Measurements from ENCODE around the gene ANKRD63.

Gene ANKRD63

DNA sequence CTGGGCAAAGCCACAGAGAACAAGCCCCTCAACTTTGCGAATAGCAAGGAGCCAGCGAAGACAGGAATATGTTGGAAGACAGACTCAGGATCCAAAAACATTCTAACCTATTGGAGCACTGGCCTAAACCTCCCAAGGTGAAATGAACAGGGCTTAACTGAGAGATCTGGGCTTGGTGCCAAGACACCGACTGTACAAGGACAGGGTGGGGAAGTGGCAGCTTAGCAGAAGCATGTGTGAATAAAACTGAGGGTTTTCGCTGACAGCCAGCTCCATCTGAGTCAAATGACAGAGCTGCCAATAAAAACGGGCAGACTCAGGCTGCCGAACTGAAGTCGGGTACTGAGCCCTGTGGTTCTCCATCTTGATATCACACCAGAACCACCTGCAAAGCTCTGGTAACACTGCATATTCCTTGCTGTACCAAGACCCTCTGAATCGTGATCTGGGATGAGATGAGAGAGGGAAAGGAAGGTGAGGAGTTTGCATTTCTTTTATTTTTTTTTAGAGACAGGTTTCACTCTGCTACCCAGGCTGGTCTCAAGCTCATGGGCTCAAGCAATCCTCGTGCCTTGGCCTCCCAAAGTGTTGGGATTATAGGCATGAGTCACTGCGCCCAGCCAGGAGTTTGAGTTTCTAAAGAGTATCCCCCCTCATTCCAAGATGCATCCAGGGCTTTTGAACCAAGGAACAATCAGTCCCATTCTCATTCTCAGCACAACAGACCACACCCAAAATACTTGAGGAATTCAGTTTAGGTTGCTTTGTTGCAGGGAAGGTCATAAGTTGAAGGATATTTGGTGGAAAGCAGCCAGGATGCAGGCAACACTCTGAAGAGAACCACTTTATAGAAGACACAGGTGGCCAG lies 30.9 kb upstream of the ANKRD63 start:
- DNase-seq (ENCODE audit: low read depth): no peak

DNA sequence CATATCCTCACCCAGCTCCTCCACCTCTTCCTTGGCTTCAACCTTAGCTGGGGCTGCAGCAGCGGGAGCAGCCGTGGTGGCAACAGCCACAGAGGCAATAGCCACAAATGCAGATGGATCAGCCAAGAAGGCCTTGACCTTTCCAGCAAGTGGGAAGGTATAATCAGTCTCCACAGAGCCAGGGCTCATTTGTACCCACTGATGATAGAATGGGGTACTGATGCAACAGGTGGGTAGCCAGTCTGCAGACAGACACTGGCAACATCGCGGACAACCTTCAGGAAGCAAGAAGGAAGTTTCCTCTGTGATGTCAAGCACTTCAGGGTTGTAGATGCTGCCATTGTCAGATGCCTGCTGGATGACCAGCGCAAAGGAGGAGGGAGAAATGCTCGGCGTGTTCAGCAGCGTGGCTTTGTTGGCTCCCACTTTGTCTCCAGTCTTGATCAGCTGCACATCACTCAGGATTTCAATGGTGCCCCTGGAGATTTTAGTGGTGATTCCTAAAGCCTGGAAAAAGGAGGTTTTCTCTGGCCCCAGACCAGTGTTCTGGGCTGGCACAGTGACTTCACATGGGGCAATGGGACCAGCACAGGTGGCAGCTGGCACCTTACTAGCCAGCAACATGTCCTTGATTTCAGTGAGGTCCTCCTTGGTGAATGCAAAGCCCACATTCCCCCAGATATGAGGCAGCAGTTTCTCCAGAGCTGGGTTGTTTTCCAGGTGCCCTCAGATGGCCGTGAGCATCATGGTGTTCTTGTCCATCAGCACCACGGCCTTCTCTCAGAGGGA lies 29.7 kb upstream of the ANKRD63 start:
- DNase-seq (ENCODE audit: low read depth): no peak

DNA sequence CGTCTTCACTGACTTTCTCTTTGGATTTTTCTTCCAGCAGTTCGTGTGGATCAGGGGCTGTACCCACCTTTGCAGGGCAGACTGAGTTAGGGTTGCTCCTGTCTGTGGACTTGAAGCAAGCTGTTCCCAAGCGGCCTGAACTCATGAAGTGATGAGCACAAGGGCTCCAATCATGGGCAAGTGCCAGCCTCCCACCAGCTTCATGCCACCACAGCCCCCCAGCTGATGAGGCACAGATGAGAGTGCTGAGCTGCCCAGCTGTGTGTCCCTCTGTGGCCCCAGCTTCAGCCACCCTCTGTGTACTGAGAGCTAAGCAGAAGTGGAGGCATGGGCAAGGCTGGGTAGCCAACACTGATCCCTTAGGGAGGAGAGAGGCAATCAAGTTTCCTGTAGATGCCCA lies 28.1 kb upstream of the ANKRD63 start:
- DNase-seq (ENCODE audit: low read depth): no peak

DNA sequence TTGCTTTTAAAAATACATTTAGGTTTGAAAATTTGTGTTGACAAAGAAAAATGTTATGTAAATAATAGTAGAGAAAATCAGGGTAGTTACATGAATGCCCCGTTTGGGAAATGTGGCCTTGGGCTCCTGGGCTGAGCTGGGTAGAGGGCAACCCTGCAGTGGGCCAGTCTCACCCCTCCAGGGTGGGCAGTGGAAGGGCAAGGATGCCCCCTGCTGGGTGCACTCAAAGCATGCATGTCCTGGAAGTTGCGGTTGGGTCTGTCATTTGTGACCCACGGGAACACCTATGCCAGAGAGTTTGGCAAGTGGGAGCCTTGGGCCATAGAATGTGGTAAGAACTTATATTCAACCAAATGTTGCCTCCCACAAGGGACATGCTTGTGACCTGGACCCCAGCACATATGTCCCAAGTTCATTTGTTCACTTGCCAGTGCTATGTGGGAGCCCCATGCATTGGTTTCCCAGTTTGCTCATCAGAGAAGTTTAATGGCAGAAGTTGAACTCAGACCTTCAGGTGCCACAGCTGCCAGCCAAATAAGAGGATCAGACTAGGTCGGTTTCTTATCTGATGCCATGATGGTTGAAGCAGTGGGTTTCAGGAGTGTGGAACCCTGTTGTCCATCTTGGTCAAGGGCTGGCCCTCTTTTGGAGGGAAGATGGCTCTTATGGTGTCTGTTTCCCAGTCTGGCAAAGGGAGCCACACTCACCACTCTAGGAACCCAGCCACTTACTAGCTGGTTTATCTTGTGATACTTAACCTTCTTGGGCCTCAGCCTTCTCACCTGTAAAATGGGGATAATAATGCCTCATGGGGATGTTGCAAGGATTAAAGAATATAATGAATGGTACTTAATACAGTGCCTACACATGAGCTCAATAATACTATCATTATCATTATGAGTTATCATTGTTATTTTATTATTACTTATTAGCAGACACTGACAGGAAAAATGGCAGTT lies 27.4 kb upstream of the ANKRD63 start:
- no peak for DNase-seq (ENCODE audit: low read depth)

DNA sequence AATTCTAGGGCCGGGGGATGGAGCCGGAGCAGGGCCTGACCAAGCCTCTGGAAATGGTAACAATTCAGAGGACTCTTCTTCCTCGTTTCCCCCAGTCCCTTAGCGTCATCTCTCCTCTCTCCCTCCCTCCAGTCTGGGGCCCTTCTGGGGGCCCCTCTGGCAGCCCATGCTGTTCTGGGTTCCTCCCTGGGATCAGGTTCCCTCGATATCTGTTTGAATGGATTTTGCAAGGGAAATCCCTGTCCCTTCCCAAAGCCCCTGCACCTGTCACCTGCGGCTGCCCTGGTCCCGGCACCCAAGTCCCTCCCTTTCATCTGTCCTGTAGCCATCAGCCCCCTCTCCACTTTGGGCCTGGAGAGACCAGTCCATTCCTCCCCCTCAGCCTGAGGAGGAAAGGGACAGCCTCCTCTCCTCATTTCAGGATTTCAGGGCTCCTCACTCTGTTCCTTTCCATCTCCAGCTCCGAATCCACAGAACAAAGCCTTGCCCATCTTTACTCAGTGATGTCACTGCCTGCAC lies 26.5 kb upstream of the ANKRD63 start:
- no peak for DNase-seq (ENCODE audit: low read depth)

DNA sequence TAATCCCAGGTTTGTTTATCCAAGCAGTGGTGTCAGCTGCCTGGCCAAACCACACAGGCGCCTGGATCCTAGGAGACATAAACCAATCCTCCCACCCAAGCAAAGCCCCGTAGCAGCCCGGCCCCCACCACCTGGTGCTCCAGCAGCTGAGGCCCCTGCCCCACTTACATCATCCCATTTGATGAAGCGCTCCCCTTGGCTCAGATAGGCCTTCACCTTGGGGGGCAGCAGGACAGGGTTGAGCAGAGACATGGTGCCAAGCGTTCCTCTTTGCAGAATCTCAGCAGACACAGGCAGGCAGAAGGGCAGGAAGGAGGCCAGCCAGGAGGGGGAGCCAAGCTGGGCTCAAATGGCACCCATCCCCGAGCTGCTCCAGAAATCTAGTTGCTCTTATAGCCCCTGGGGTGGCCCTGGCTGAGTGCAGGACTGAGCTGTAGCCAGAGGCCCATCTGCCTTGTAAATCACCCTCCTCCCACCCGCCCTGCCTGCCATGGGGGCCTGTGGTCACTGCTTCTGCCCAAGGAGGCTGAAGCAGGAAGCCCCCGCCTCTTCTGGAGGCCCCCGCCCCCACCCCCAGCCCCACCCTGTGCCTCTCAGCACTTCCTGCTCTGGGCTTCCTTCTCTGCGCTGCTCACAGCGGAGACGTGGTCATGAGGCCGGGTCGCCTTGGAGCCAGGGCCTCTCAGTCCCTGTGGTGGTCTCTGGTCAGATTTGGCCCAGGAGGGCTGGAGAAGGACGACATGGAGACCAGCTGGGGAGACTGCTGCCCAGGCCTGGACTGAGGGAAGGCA lies 24.8 kb upstream of the ANKRD63 start, which contains the start of gene PLCB2:
Gene PLCB2 (minus strand): TSS at position 515 of the 791 bp plus-strand sequence. CDS start 263 bp downstream, at position 252.
- DNase-seq (ENCODE audit: low read depth): no peak

DNA sequence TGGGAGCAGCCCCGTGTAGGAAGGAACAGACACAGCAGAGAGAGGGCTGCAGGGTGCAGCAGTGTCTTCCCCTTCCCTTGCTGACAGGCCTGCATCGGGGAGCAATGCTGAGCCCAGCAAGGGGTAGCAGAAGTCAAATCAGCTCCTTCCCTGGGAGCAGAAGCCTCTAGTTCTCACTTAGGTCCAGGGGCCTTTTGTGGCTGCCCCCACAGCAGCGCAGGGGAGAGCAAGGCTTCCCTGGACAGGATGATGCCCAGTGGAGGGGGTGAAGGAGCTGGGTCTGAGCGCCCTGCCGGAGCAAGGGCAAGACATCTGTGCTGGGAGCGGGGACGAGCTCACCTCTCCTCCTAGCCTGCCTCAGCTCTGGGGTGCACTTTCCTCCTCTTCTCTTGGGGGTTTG lies 24.0 kb upstream of the ANKRD63 start:
- no peak for DNase-seq (ENCODE audit: low read depth)

DNA sequence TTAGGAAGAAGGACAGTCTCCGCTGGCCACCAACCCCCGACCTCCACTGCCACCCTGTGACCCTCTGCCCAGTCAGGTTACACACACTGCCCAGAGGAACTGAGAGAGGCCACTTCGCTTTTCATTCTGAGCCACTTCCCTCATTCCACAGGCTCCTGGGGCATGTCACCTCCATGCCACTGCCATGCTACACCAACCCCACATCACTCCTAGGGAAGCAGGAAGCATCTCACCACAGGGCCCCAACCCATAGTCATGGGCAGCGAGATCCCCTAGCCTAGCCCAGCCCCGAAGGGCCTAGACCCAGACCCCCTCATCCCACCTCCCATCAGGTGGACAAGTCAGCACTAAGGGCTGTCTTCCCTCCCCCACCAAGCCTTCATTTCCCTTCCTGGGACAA lies 23.5 kb upstream of the ANKRD63 start:
- no peak for DNase-seq (ENCODE audit: low read depth)

DNA sequence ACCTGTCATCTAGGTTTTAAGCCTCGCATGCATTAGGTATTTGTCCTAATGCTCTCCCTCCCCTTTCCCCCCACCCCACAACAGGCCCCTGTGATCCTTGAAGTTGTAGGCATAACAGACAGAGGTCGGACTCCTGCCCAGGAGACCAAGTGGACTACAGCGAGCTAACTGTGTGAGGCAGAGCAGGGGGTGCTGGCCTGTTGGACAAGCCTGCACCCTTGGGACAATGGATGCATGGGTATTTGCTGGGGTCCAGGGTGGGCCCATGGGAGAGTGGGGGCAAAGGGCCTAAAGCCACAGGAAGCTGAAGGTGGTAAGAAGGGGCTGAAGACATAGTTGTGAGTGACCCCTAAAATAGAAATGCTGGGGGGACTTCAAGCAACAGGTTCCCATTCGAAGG lies 22.4 kb upstream of the ANKRD63 start:
- no peak for DNase-seq (ENCODE audit: low read depth)

DNA sequence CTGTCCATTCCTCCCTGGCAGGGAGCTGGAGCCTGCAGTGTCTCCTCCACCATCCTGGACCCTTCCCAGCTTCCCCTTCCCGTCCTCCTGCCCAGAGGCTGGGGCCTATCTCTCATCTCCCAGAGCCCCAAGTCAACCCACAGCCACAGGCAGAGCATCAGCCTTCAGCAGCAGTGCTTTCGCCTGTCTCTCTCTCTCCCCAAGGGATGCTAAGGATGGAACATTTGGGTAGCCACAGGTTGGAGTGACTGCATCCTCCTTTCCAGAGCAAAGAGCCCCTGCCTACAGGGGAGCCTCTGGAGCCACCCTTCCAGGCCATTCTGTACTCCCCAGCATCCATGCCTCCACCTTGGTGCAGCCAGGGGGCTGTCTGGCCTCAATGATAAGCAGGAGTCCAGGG lies 20.7 kb upstream of the ANKRD63 start:
- no peak for DNase-seq (ENCODE audit: low read depth)

DNA sequence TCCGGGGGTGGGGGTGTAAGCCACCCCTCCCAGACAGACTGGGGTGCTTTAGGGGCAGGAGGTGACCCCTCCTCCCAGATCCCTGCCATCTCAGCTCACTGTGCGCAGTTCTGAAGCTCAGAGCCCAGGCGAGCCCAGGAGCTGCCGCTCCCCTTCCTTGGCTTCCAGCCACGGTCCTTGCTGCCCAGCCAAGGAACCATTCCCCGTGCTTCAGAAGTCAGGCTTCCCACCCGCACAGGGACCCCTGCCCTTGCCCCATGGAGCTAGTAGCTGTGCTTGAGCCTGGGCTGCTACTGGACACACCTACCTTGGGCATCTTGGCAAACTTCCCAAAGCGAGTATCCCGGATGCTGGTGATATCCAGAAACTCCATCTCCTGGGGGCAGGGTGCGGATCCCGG lies 20.1 kb upstream of the ANKRD63 start:
- no peak for DNase-seq (ENCODE audit: low read depth)

DNA sequence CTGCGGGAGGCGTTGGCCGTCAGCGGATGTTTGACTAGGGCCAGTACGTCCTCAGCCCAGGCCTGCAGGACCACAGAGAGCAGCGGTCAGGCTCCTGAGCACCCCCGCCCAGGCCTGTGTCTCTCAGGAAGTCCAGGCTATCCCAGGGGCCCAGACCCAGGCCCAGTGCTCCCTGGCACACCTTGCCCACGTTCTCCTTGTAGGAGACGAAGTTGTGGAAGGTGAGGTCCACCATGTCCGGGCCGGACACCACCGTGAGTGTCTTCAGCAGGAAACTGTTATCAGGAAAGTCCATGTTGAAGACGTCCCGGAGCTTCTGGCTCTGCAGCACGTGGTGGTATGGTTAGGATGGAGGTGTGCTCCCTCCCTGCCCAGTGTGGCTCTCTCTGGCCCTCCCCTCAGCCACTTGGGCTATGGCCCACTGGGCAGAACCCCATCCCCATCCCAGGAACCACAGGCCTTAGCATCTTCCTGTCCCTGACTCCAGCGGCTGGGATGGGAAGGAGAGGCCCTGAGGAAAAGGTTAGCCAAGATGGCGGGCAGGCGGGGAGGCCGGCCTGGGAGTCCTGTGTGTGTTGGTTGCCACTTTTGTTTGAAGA lies 19.5 kb upstream of the ANKRD63 start:
- DNase-seq (ENCODE audit: low read depth): no peak

DNA sequence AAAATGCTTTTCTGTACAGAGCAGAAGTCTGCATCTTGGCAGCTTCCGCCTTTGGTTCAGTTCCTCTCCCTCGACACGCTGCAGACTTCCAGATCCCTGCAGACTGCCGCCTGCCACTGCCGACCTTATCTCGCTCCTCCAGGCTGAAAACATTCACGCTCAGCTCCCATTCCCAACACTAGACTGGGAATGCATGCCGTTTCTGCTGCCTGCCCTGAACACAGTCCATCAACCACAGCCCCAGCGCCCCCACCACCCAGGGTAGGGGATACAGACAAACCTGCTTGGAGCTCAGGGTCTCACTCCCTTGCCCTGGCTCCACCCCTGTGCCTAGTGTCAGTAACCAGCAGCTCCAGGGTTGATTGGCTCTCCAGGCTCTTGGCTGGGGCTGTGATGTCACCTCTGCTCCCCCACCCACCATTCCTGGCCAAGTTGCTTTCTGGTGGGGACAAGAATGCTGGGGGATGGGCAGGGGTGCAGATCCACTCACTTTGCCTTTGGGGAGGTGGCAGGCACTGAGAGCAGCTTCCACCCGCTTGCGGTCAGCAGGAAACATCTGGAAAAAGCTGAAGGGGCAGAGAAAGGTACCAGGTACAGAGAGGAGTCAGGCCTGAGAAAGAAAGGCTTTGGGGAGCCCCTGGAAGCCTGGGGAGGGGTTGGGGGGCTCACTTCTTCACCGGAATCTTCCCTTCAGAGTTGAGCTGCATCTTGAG lies 18.8 kb upstream of the ANKRD63 start:
- no peak for DNase-seq (ENCODE audit: low read depth)

DNA sequence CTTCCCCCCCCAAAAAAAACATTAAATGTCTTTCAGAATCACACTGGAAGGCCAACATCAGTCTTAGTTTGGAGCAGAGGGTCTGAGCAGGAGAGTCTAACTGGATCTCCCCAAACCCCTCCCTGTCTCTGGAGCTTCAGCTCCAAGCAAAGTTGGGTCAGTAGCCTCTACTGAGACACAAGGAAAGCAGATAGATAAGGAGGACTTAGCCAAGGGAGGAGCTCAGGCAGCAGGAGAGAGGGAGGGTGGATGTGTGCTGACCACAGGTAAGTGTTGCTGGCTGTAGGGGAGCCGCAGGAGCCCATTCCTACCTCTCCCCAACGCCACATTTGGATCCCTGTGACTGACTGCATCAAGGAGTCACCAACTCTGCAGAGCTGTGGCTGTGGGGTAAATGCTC lies 17.9 kb upstream of the ANKRD63 start:
- DNase-seq (ENCODE audit: low read depth): no peak

DNA sequence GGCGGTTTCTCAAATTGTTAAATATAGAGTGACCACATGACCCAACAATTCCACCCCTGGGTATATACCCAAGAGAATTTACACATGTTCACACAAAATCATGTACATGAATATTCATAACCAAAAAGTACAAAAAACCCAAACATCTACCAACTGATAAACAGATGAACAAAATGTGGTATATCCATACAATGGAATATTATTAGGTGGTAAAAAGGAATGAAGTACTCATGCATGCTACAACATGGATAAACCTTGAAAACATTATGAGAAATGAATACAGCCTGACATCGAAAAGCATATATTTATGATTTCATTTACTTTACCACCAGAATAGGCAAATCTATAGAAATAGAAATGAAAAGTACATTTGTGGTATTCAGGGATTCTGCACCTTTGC lies 17.5 kb upstream of the ANKRD63 start:
- no peak for DNase-seq (ENCODE audit: low read depth)

DNA sequence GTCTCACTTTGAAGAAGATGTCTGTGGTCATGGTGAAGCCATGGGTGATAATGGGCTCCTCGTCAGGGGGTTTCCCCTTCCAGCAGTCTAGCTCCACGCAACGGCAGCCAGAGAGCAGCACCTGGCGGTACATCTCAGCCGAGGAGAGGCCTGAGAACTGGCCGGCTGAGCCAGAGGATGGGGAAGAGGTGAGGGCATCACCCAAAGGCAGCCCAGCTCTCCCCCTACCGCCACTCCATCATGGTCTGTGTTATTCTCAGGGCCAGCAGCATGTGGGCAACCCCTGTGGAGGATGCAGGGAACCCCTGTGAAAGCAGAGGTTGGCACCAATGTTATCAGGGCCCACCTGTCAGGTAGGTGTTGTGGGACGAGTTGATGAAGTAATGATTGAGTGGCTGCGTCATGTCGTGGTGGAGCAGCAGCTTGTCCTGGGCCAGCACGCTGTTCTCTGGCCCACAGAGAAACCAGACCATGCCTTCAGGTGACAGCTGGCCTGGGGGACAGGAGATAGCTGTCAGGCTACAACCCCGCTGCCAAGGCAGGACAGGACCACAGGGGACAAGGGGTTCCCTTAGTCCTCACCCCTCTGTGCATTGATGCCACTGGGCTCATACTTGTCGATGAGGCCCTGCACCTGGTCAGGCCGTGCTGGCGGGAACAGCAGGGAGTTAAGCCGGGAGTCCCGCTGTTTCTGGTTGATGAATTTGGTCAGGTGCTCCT lies 15.5 kb upstream of the ANKRD63 start:
- DNase-seq (ENCODE audit: low read depth): no peak

DNA sequence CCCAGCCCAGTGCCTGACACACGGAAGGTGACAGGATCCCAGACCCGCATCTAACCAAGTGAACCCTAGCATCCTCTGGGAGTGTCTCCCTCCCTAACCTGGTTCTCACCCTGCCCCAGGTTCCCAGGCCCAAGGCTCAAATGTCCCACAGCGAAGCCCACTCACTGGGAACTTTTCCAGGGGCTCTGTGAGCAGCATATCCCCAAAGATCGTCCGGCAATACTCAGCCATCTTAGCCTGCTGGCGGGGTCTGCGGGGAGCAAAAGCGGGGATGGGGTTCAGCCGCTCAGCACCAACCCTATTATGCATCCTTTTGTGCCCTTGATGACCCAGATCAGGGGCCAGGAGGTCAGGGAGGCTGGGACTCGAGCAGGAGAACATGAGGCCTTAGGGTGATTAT lies 14.5 kb upstream of the ANKRD63 start:
- no peak for DNase-seq (ENCODE audit: low read depth)

DNA sequence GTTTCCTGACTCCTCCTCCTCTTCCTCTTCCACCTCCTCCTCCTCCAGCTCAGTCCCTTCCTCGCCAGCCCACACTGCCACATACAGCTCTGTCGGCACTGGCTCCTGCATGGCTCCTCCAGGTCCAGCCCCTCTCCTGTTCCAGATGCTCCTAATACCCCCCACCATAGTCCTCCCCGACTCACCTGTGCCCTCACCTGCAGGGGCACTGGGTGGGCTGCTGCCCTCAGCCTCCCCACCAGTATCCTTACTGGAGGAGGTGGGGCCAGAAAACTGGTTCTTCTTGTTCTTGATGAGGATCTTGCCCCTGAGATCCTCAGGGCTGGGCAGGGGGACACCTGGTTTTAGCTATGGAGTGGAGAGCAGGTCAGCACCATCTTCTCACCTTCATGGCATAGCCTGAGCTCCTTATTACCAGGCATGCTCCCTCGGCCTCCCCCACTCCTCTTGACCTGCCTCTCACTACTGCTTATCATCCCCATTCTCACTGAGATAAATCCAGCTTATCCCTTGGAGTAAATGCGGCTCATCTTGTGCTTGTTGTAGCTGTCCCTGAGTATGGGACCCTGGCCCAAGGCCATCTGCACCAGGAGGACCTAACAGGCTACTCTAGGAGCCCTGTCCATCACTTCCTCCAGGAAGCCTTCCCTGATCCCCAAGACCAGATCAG lies 13.8 kb upstream of the ANKRD63 start:
- DNase-seq (ENCODE audit: low read depth): no peak

All from iris pigment epithelial cell (primary cell).